Activated T-helper 17 cell treated with anti-CD3 and anti-CD28 coated beads, Interleukin-2, amount 50 U/mL, for 72 hours (primary cell): ENCODE results near the gene ATP1B2. TPM values are rescaled to one million over a fixed set of nuclear protein-coding genes. Genes with fewer than 3 reads are reported as not detected.
"Not testable (repeated sequence)": the region's sequence is repeated elsewhere in the genome, so short reads cannot be mapped to it uniquely, and the experiment has no call there.

Source experiments
- ATAC-seq: fragments of 150-1000 bp; cut with Tn5 transposase; replicated peaks from 2 replicates; pipeline ENCODE4 v1.10.0; 2021; ENCODE audit warnings: mild to moderate bottlenecking, moderate library complexity
- H3K27ac Mint-ChIP-seq: one replicate; pipeline ENCODE4 v1.8.0; 2022; ENCODE audit warnings: mixed read lengths
- H3K27me3 Mint-ChIP-seq: one replicate; pipeline ENCODE4 v1.8.0; 2022; ENCODE audit warnings: mixed read lengths
- H3K36me3 Mint-ChIP-seq: one replicate; pipeline ENCODE4 v1.8.0; 2022; ENCODE audit warnings: low read depth, mild to moderate bottlenecking, mixed read lengths
- H3K4me1 Mint-ChIP-seq: one replicate; pipeline ENCODE4 v1.8.0; 2022; ENCODE audit warnings: mixed read lengths
- H3K4me3 Mint-ChIP-seq: one replicate; pipeline ENCODE4 v1.8.0; 2022; ENCODE audit warnings: mild to moderate bottlenecking, mixed read lengths
- H3K9me3 Mint-ChIP-seq: one replicate; pipeline ENCODE4 v1.8.0; 2022; ENCODE audit warnings: mixed read lengths
- total RNA-seq, 2 donors: library from RNA; stranded (reverse); gene quantifications; one replicate each; pipeline ENCODE4 v1.2.3, GENCODE V29; 2022

ATP1B2 gene
- total RNA-seq, 2 donors from 2014 or later, result 0.06 to 0.42 TPM

DNA sequence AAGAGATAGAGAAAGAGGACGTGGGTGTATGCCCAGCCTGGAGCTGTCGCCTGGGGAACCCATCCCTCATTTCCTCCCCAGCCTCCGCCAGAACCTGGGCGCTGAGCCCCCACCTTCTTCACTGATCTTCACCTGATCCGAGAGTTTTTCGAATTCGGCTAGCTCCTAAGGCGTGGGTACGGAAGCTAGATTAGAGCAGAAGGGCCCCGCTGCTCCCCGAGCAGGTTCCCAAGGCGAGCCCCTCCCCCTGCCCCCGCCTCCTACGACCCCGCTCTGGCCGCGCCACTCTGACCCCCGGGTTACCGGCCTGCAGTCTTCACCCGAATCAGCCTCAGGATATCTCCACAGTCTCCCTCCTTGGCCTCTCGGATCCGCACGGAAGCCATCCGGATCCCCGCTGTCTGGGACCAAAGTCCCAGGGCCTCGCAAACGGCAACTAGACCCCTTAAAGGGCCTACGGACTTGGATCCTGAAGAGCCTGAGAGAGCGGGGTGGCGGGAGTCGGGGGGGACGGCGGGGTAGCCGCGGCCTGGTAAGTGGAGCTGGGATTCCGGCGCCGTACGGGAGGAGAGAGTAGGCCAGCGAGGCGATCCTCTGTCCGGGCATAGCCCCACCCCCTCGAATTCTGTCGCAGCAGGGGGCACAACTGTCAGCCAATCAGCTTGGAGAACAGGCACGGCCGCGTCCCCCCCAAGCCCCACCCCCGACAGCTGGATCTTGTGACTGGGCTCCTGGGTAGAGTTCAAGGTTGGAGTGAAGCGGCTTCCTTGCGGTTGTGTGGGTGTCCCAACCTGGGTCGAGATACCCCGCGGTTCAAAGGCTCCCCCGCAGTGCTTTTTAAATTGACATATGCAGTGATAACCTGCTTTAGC, 23.2 kb upstream of the ATP1B2 start, which contains the start of gene SAT2:
Gene SAT2, minus strand, starts transcription at position 572 of the 872 bp plus-strand sequence. Its CDS starts 186 bp downstream, at position 386.
- no peaks in the 10 kb centered on the region for H3K9me3 Mint-ChIP-seq
- ATAC-seq, result peak; percentile 99
- no peaks in the 10 kb centered on the region for H3K36me3 Mint-ChIP-seq
- H3K4me1 Mint-ChIP-seq, result no peaks in the 10 kb centered on the region
- H3K4me3 Mint-ChIP-seq, result peak within 1 kb of the TSS; percentile 88
- peak within 1 kb of the TSS; percentile 89 for H3K27ac Mint-ChIP-seq
- no peaks in the 10 kb centered on the region for H3K27me3 Mint-ChIP-seq

DNA sequence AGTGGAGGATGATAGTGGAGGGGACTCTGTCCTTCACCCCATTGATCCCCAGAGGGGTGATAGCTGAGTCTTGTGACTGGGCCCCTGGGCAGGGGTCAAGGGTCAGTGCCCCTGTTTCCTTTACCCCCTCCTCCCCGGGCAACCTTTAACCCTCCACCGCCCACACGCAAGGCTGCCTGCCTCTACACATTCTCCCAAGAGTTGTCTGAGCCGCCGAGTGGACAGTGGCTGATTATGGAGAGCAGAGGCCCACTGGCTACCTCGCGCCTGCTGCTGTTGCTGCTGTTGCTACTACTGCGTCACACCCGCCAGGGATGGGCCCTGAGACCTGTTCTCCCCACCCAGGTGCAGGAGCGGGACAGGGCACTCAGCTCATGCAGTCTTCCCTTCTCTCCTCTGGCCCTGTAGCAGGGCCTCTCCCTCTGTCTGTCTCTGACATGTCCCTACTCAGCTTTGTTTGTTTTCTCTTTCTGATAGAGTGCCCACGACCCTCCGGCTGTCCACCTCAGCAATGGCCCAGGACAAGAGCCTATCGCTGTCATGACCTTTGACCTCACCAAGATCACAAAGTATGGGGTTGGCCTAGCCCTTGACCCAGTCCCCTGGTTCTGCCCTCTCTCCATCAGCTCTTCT, 20.7 kb upstream of the ATP1B2 start, which contains the start of gene SHBG:
Gene SHBG, plus strand, starts transcription at position 197 of the 633 bp plus-strand sequence. Its CDS starts 38 bp downstream, at position 235.
- H3K4me1 Mint-ChIP-seq, result no peaks in the 10 kb centered on the region
- no peaks in the 10 kb centered on the region for H3K9me3 Mint-ChIP-seq
- H3K36me3 Mint-ChIP-seq, result no peaks in the 10 kb centered on the region
- H3K27ac Mint-ChIP-seq, result no peak within 1 kb of the TSS
- H3K4me3 Mint-ChIP-seq, result no peak within 1 kb of the TSS
- no peaks in the 10 kb centered on the region for H3K27me3 Mint-ChIP-seq
- ATAC-seq, result no peak

DNA sequence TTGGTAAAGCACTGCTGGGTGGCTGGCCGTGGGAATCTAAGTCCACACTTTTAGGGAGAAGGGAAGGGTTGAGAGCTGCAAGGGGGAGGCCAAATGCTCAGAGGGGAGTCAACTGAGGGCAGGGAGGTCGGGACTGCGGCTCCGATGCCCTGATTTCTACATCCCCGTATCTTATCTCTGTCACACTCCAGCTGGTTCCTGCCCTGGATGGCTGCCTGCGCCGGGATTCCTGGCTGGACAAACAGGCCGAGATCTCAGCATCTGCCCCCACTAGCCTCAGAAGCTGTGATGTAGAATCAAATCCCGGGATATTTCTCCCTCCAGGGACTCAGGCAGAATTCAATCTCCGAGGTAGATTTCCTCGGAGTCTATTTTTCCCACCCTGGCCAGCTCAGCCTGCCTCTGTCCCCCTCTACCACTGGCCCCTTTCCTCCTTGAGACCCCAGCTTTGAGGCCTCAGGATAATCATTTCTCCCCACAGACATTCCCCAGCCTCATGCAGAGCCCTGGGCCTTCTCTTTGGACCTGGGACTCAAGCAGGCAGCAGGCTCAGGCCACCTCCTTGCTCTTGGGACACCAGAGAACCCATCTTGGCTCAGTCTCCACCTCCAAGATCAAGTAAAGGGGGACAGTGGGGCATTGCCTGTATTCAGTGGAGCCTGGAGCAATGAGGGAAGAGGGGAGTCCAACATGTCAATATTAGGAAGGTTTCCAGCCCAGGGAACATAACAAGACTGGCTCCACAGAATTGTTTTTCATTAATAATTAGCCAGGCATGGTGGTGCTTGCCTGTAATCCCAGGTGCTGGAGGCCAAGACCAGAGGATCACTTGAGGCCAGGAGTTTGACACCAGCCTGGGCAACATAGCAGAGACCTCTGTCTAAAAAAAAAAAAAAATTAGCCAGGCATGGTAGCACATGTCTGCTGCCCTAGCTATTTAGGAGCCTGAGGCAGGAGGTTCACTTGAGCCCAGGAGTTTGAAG, 19.0 kb upstream of the ATP1B2 start:
- ATAC-seq, result no peak
- H3K36me3 Mint-ChIP-seq, result no peaks in the 10 kb centered on the region
- no peaks in the 10 kb centered on the region for H3K9me3 Mint-ChIP-seq
- H3K27me3 Mint-ChIP-seq, result no peaks in the 10 kb centered on the region
- H3K27ac Mint-ChIP-seq, result no peak overlapping the region
- no peak overlapping the region for H3K4me3 Mint-ChIP-seq
- no peaks in the 10 kb centered on the region for H3K4me1 Mint-ChIP-seq

DNA sequence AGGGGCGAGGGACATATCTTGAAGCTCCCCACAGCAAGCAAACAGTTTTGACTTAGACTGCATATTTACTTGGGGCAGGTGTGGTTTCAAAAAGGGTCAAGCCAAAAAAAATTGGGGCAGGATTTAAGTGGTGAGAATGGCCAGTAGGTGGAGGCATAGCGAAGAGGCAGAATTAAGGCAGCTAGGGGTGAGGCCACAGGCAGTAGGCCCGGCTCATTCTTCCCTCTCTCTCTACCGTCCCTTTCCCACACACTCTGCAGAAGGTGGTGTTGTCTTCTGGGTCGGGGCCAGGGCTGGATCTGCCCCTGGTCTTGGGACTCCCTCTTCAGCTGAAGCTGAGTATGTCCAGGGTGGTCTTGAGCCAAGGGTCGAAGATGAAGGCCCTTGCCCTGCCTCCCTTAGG, 18.2 kb upstream of the ATP1B2 start:
- Mint-ChIP-seq H3K9me3 (no peaks in the 10 kb centered on the region), H3K27ac (no peak overlapping the region), H3K36me3 (no peaks in the 10 kb centered on the region), H3K4me3 (no peak overlapping the region), H3K27me3 (no peaks in the 10 kb centered on the region), H3K4me1 (no peaks in the 10 kb centered on the region)
- peak; percentile 36 for ATAC-seq

DNA sequence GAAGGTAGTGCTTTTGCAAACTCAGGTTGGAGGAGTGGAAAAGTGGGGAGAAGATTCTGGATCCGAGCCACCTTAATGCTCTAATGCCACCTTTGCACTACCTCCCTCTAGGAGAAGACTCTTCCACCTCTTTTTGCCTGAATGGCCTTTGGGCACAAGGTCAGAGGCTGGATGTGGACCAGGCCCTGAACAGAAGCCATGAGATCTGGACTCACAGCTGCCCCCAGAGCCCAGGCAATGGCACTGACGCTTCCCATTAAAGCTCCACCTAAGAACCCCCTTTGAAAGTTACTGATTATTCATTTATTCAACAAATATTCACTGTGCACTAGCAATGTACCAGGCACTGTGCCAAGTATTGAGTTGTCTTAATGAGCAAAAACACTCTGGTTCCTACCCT, 17.6 kb upstream of the ATP1B2 start:
- no peak overlapping the region for H3K27ac Mint-ChIP-seq
- no peak overlapping the region for H3K4me3 Mint-ChIP-seq
- no peaks in the 10 kb centered on the region for H3K27me3 Mint-ChIP-seq
- no peaks in the 10 kb centered on the region for H3K36me3 Mint-ChIP-seq
- no peaks in the 10 kb centered on the region for H3K9me3 Mint-ChIP-seq
- no peaks in the 10 kb centered on the region for H3K4me1 Mint-ChIP-seq
- no peak for ATAC-seq

DNA sequence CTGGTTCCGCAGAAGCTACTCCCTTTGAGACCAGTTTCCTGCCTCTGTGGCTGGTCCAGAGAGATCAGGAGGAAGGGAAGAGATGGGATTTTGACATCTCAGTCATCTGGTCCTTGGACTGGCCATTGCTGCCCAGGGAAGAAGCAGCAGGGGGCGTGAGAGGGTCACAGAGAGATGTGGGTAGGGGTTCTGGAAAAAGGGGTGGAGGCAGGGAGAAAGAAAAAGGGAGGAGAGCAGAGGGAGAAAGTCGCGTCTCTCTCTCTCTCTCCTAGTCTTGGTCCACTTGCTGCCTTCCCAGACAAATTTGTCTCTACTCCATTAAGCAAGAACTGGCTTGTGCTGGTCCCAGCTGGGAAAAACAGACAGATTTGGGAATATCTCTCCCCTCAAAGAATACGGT, 16.3 kb upstream of the ATP1B2 start:
- Mint-ChIP-seq H3K36me3 (no peaks in the 10 kb centered on the region), H3K4me3 (no peak overlapping the region), H3K9me3 (no peaks in the 10 kb centered on the region), H3K27me3 (no peaks in the 10 kb centered on the region), H3K27ac (no peak overlapping the region), H3K4me1 (no peaks in the 10 kb centered on the region)
- peak; percentile 35 for ATAC-seq

DNA sequence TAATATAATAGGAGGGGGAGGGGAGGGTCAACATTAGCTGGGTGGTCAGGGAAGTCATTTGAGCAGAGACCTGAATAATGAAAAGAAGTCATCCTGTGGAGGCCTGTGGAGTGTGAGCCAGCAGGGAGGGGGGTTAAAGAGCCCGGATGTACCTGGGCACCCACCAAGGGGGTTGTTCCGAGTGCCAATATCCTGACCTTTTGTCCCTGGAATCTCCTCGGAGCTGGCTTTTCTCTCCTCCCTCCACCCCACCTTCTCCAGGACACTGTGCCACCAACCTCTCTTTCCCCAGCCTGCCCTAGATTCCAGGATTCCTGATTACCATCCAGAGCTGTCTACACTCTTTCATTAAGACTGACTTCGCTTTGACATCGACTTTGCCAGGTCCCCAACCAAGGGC, 14.6 kb upstream of the ATP1B2 start:
- H3K27ac Mint-ChIP-seq, result no peak overlapping the region
- H3K9me3 Mint-ChIP-seq, result no peaks in the 10 kb centered on the region
- H3K36me3 Mint-ChIP-seq, result no peaks in the 10 kb centered on the region
- no peak overlapping the region for H3K4me3 Mint-ChIP-seq
- no peaks in the 10 kb centered on the region for H3K4me1 Mint-ChIP-seq
- ATAC-seq, result no peak
- H3K27me3 Mint-ChIP-seq, result no peaks in the 10 kb centered on the region

DNA sequence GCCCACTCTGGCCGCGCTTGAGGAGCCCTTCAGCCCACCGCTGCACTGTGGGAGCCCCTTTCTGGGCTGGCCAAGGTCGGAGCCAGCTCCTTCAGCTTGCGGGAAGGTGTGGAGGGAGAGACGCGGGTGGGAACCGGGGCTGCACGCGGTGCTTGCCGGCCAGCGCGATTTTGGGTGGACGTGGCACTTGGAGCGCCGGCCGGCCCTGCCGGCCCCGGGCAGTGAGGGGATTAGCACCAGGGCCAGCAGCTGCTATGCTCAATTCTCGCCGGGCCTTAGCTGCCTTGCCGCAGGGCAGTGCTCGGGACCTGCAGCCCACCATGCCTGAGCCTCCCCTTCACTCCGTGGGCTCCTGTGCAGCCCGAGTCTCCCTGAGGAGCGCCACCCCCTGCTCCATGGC, 9.9 kb upstream of the ATP1B2 start:
- no peak for ATAC-seq
- no peak overlapping the region for H3K4me3 Mint-ChIP-seq
- H3K27me3 Mint-ChIP-seq, result no peaks in the 10 kb centered on the region
- H3K27ac Mint-ChIP-seq, result no peak overlapping the region
- peaks cover 5% of the 10 kb centered on the region for H3K4me1 Mint-ChIP-seq
- no peaks in the 10 kb centered on the region for H3K9me3 Mint-ChIP-seq
- H3K36me3 Mint-ChIP-seq, result no peaks in the 10 kb centered on the region

DNA sequence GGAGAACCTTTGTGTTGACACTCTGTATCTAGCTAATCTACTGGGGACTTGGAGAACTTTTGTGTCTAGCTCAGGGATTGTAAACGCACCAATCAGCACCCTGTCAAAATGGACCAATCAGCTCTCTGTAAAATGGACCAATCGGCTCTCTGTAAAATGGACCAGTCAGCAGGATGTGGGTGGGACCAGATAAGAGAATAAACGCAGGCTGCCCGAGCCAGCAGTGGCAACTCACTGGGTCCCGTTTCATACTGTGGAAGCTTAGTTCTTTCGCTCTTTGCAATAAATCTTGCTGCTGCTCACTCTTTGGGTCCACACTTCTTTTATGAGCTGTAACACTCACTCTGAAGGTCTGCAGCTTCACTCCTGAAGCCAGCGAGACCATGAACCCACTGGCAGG, 9.1 kb upstream of the ATP1B2 start:
- not testable (repeated sequence) for H3K4me1 Mint-ChIP-seq, ATAC-seq, H3K27me3 Mint-ChIP-seq, H3K9me3 Mint-ChIP-seq, H3K27ac Mint-ChIP-seq, H3K36me3 Mint-ChIP-seq
- peak overlapping the region; percentile 53 for H3K4me3 Mint-ChIP-seq

DNA sequence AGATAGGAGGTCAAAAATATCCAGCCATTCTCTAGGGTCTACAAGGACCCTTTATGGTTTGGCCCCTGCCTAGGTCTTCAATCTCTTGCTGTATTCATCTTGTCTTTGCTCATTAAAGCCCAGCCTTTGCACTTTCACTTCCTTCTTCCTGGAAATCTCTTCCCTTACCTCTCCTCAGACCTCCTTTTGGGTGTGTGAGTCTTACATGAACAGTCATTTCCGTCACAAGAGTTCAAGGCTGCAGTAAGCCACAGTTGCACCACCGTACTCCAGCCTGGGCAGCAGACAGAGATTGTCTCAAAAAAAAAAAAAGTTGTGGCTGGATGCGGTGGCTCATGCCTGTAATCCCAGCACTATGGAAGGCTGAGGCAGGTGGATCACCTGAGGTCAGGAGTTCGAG, 6.0 kb upstream of the ATP1B2 start:
- Mint-ChIP-seq H3K27me3 (peaks cover 11% of the 10 kb centered on the region), H3K27ac (no peak overlapping the region), H3K4me1 (peaks cover 6% of the 10 kb centered on the region), H3K9me3 (no peaks in the 10 kb centered on the region), H3K36me3 (no peaks in the 10 kb centered on the region), H3K4me3 (no peak overlapping the region)
- peak; percentile 71 for ATAC-seq

DNA sequence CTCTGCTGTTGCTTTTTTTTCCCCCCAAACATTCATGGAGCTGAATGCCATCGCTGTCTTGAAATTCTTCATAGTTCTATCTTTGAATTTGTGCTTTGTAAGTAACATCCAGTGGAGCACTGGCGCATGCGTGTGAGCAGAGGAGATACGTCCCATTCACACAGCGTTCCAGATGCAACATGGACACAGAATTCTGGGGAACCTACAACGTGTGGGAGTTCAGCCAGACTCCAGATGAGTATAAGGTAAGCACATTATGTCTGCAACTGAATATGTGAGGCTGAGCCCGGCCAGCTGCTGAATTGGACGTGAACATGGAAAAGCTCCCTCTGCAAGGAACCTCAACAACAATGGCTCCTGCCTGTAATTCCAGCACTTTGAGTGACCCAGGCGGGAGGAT, 4.3 kb upstream of the ATP1B2 start:
- no peak overlapping the region for H3K27ac Mint-ChIP-seq
- no peak for ATAC-seq

DNA sequence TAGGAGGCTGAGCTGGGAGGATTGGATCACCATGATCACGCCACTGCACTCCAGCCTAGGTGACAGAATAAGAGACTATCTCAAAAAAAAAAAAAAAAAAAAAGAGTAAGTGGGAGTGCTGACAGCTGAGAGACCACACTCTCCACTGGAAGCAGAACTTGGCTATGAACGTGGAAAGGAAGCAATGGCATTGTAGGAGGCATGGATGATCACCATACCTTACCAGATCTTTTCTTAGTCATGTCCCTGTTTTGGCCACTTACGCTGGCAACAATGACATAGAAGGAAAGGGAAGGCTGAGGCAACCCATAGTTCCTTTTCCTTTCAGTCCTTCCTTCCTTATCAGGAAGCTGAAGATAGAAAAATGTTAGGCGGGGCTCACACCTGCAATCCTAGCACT, 3.7 kb upstream of the ATP1B2 start:
- H3K9me3 Mint-ChIP-seq, result no peaks in the 10 kb centered on the region
- peaks cover 21% of the 10 kb centered on the region for H3K4me1 Mint-ChIP-seq
- H3K36me3 Mint-ChIP-seq, result peaks cover 5% of the 10 kb centered on the region
- no peak for ATAC-seq
- no peak overlapping the region for H3K27ac Mint-ChIP-seq
- H3K27me3 Mint-ChIP-seq, result peaks cover 26% of the 10 kb centered on the region
- H3K4me3 Mint-ChIP-seq, result no peak overlapping the region

More for the DNA sequence above, 4.3 kb upstream of the ATP1B2 start:
- peaks cover 21% of the 10 kb centered on the region for H3K4me1 Mint-ChIP-seq
- no peaks in the 10 kb centered on the region for H3K9me3 Mint-ChIP-seq
- H3K36me3 Mint-ChIP-seq, result peaks cover 5% of the 10 kb centered on the region
- H3K4me3 Mint-ChIP-seq, result no peak overlapping the region
- H3K27me3 Mint-ChIP-seq, result peaks cover 26% of the 10 kb centered on the region

DNA sequence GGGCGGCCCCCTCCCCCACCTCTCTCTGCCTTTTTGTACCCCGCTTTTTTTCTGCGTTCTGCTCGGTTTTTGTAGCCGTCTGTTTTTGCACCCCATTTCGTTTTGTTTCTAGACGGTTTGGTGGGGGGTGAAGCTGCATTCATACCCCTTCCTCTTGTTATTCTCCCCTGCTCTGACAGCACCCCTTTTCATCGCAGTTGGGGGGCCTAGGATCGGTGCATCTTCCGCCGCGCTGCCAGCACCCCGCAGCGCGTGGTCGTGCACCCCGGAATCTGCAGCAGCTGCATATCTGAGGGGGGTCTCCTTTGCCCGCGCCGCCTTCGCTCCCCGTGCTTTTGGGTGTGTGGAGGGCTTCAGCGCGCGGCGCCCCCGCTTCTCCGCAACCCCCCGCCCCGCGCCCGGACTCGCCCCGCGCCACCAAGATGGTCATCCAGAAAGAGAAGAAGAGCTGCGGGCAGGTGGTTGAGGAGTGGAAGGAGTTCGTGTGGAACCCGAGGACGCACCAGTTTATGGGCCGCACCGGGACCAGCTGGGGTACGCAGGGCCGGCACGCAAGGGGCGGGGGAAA, 455 bp downstream of the ATP1B2 start:
- Mint-ChIP-seq H3K27me3 (peaks cover 24% of the 10 kb centered on the region), H3K9me3 (no peaks in the 10 kb centered on the region), H3K27ac (no peak overlapping the region)

More for the DNA sequence above, 455 bp downstream of the ATP1B2 start:
- Mint-ChIP-seq H3K4me3 (peak overlapping the region; percentile 84), H3K4me1 (peaks cover 16% of the 10 kb centered on the region), H3K36me3 (peaks cover 5% of the 10 kb centered on the region)
- ATAC-seq, result no peak
